Psoas muscle (tissue), 8 donors: ENCODE measurements around the gene MBP. TPM values are rescaled to one million over a fixed set of nuclear protein-coding genes. Genes with fewer than 3 reads are reported as not detected.

ENCODE experiments used
- ATAC-seq, 4 donors: fragments of 200-7000 bp; cut with Tn5 transposase; one replicate each; pipeline ENCODE4 v1.9.1; 2020; ENCODE audit warnings: moderate library complexity in 3 of 4, mild to moderate bottlenecking in 2 of 4
- DNase-seq, 2 donors: peaks; one replicate each; pipeline ENCODE4 v3.0.0-alpha.2; 2020
- H3K27ac ChIP-seq: fragments of 200-600 bp; one replicate; pipeline ENCODE4 v1.8.0; 2022
- H3K27me3 ChIP-seq, 3 donors: fragments of 200-600 bp in 1 of 3; one replicate each; pipeline versions ENCODE4 v1.6.1 to v1.8.0; 2013 to 2022; ENCODE audit warnings: low read length in 2 of 3, mild to moderate bottlenecking in 2 of 3, moderate library complexity in 1 of 3; ENCODE audit not compliant: insufficient read depth in 3 of 3
- H3K36me3 ChIP-seq, 2 donors: fragments of 200-600 bp in 1 of 2; one replicate each; pipeline versions ENCODE4 v1.6.1 to v1.8.0; 2013 to 2022; ENCODE audit warnings: low read depth in 1 of 2, mild to moderate bottlenecking in 1 of 2, moderate library complexity in 1 of 2; ENCODE audit not compliant: insufficient read depth in 1 of 2
- H3K4me1 ChIP-seq: fragments of 200-600 bp; one replicate; pipeline ENCODE4 v1.8.0; 2022
- H3K4me3 ChIP-seq: fragments of 200-600 bp; one replicate; pipeline ENCODE4 v1.8.0; 2022; ENCODE audit warnings: mild to moderate bottlenecking
- H3K9me3 ChIP-seq: fragments of 200-600 bp; one replicate; pipeline ENCODE4 v1.8.0; 2022
- CTCF ChIP-seq: fragments of 200-600 bp; IDR thresholded peaks from one replicate; pipeline ENCODE4 v1.8.0; 2022; ENCODE audit warnings: antibody characterized with exemption
- WGBS, 3 donors: extraction: QIAGEN DNeasy Blood & Tissue Kit; methylation state at CpG; one replicate each; pipeline versions ENCODE4 v1.1.6 to v1.1.7; 2013; 5-methylcytosine and 5-hydroxymethylcytosine counted together
- intact Hi-C, 2 donors: fragments of 100-400 bp; cut with DNase I; formaldehyde crosslinking; loops; one replicate each; pipeline versions ENCODE4 v1.11.0 to v1.14.2; 2022
- polyA plus RNA-seq, 3 donors: library from polyadenylated mRNA; stranded (reverse); fragments of 200-250 nt; gene quantifications; one replicate each; pipeline ENCODE4 v1.2.3, GENCODE V29; 2013
- total RNA-seq, 4 donors: library from RNA; stranded (reverse); fragmentation: NEBNext Ultra II Directional in 2 of 4; extraction: Animal tissue kit (Norgen Biotek cat#: 25700) in 2 of 4; gene quantifications; one replicate each; pipeline versions ENCODE4 v1.2.1 to v1.2.4, GENCODE V29; 2021 to 2023
- donor health status: healthy with polysubstance abuse.
- donor health status: DM: no; HTN: no; CAD: no; lungs with moderate emphysema.
- donor health status: Bipolar disorder and iron deficiency.
- donor health status: healthy.
- donor health status: DM: yes; HTN: yes; CAD: no.
- donor health status: DM: no; HTN: no; CAD: no.
- donor health status: DM: no; HTN: no; CAD: no.
- donor health status: DM: yes; HTN: yes; CAD: no.

Gene MBP
- total and polyA plus RNA-seq, 7 donors, result 16.4 to 88.2 (median 51.6) TPM

GRCh38 chr18:76981396-76981968 lies 151.1 kb downstream of the MBP start:
- intact Hi-C loops, result loop anchor here (5.0 kb wide), 2 partner anchors 54 to 179 kb away; no protein-coding TSS in a partner anchor
- no peak for TF ChIP-seq CTCF
- H3K27me3 ChIP-seq, result no peaks in the 10 kb centered on the region
- no peak for DNase-seq
- peaks cover 0 to 26% of the 10 kb centered on the region in 2 donors for H3K36me3 ChIP-seq
- peaks cover 15% of the 10 kb centered on the region for H3K4me1 ChIP-seq
- no peaks in the 10 kb centered on the region for H3K9me3 ChIP-seq
- H3K4me3 ChIP-seq, result no peak overlapping the region
- no peak for ATAC-seq
- H3K27ac ChIP-seq, result no peak overlapping the region
- 54 to 61% (median 57%) methylated on average over 13 of the region's 13 CpGs for WGBS, 3 donors

GRCh38 chr18:76980663-76981395 lies 151.8 kb downstream of the MBP start:
- H3K9me3 ChIP-seq, result no peaks in the 10 kb centered on the region
- DNase-seq (no peak), ATAC-seq (no peak)
- peaks cover 15% of the 10 kb centered on the region for H3K4me1 ChIP-seq
- no peaks in the 10 kb centered on the region for H3K27me3 ChIP-seq
- peaks cover 0 to 26% of the 10 kb centered on the region in 2 donors for H3K36me3 ChIP-seq
- 75 to 87% (median 75%) methylated on average over 23 of the region's 23 CpGs for WGBS, 3 donors
- intact Hi-C loops, result loop anchor here (5.0 kb wide), 2 partner anchors 54 to 179 kb away; no protein-coding TSS in a partner anchor
- H3K27ac ChIP-seq, result no peak overlapping the region
- TF ChIP-seq CTCF, result no peak
- H3K4me3 ChIP-seq, result no peak overlapping the region

- Histone ChIP-seq H3K4me3 (no peak overlapping the region), H3K36me3 (peaks cover 0 to 26% of the 10 kb centered on the region in 2 donors), H3K27ac (no peak overlapping the region), H3K27me3 (no peaks in the 10 kb centered on the region), H3K9me3 (no peaks in the 10 kb centered on the region), H3K4me1 (peaks cover 15% of the 10 kb centered on the region)
- ATAC-seq, result no peak
- intact Hi-C loops, result loop anchor here (5.0 kb wide), 2 partner anchors 53 to 178 kb away; no protein-coding TSS in a partner anchor
- 77 to 86% (median 77%) methylated on average over 17 of the region's 17 CpGs for WGBS, 3 donors
- no peak for DNase-seq
- TF ChIP-seq CTCF, result no peak
These were observed 152.7 kb downstream of the MBP start for GRCh38 chr18:76979906-76980305.

- ATAC-seq (no peak), DNase-seq (no peak)
- Histone ChIP-seq H3K4me3 (no peak overlapping the region), H3K4me1 (peaks cover 15% of the 10 kb centered on the region), H3K27me3 (no peaks in the 10 kb centered on the region), H3K27ac (no peak overlapping the region), H3K36me3 (peaks cover 0 to 26% of the 10 kb centered on the region in 2 donors), H3K9me3 (no peaks in the 10 kb centered on the region)
- whole genome bisulfite sequencing, 3 donors, result 89 to 94% (median 92%) methylated on average over 31 of the region's 31 CpGs
- intact Hi-C loops, result no loop called here
- TF ChIP-seq CTCF, result no peak
These were observed 153.4 kb downstream of the MBP start for GRCh38 chr18:76979111-76979751.
